Activated CD8-positive, alpha-beta memory T cell treated with anti-CD3 and anti-CD28 coated beads for 36 hours (primary cell): ENCODE measurements around the gene ESPNL. TPM values are rescaled to one million over a fixed set of nuclear protein-coding genes. Genes with fewer than 3 reads are reported as not detected.

Experiments used
- CTCF ChIA-PET: fragments of 350-600 bp; sonication (Branson Sonifier 250); formaldehyde crosslinking; loops from one replicate; lab custom pipeline; 2021; ENCODE audit warnings: antibody characterized with exemption; lab: Charles Lee
- POLR2A ChIA-PET: fragments of 350-600 bp; sonication (Branson Sonifier 250); formaldehyde crosslinking; loops from one replicate; lab custom pipeline; 2021; ENCODE audit warnings: antibody characterized with exemption; lab: Charles Lee
- total RNA-seq, 2 experiments: library from RNA; stranded (reverse); gene quantifications; one replicate each; pipeline ENCODE4 v1.2.3, GENCODE V29; 2021

ESPNL gene
- total RNA-seq, 2 experiments from 2014 or later, result 0.04 TPM

GRCh38 chr2:238135601-238136150 lies 35.5 kb downstream of the ESPNL start:
- CTCF ChIA-PET, result no interaction called here
- POLR2A ChIA-PET, result no interaction called here

- POLR2A ChIA-PET, result no interaction called here
Observed at GRCh38 chr2:238136820-238137537, 36.8 kb downstream of the ESPNL start.

GRCh38 chr2:238137885-238138284 lies 37.7 kb downstream of the ESPNL start:
- CTCF ChIA-PET, result interaction anchor here (0.8 kb wide), 1 partner anchor 168 kb away, joined by 3 read pairs; no protein-coding TSS in a partner anchor
- POLR2A ChIA-PET, result no interaction called here

More at GRCh38 chr2:238136820-238137537, 36.8 kb downstream of the ESPNL start:
- CTCF ChIA-PET, result interaction anchor here (0.6 kb wide), 1 partner anchor 143 kb away, joined by 3 read pairs; no protein-coding TSS in a partner anchor

GRCh38 chr2:238138331-238139195 lies 38.4 kb downstream of the ESPNL start, which contains the start of gene KLHL30:
TSS of gene KLHL30 (plus strand) at chr2:238138668. CDS start at chr2:238140755, 2,087 bp downstream.
- ChIA-PET POLR2A (no interaction called here), CTCF (interaction anchor here (0.7 to 0.8 kb wide), 3 partner anchors 27 to 169 kb away, joined by 3 to 4 read pairs (median 3); no protein-coding TSS in a partner anchor)

GRCh38 chr2:238139196-238140039 lies 39.3 kb downstream of the ESPNL start:
- POLR2A ChIA-PET, result no interaction called here
- CTCF ChIA-PET, result interaction anchor here (0.7 to 1.4 kb wide), 3 partner anchors 28 to 160 kb away, joined by 3 to 4 read pairs (median 3); no protein-coding TSS in a partner anchor

- ChIA-PET POLR2A (no interaction called here), CTCF (interaction anchor here (1.4 kb wide), 1 partner anchor 161 kb away, joined by 3 read pairs; no protein-coding TSS in a partner anchor)
Observed at GRCh38 chr2:238140040-238140439, 39.9 kb downstream of the ESPNL start.

GRCh38 chr2:238140721-238141540 lies 40.8 kb downstream of the ESPNL start:
- ChIA-PET POLR2A (no interaction called here), CTCF (interaction anchor here (1.4 kb wide), 1 partner anchor 162 kb away, joined by 3 read pairs; no protein-coding TSS in a partner anchor)

- POLR2A ChIA-PET, result no interaction called here
Observed at GRCh38 chr2:238141541-238142318, 41.6 kb downstream of the ESPNL start.

GRCh38 chr2:238142382-238143205 lies 42.5 kb downstream of the ESPNL start:
- CTCF ChIA-PET, result no interaction called here
- POLR2A ChIA-PET, result no interaction called here

More at GRCh38 chr2:238141541-238142318, 41.6 kb downstream of the ESPNL start:
- CTCF ChIA-PET, result no interaction called here

GRCh38 chr2:238143239-238143951 lies 43.3 kb downstream of the ESPNL start:
- CTCF ChIA-PET, result interaction anchor here (0.5 kb wide), 1 partner anchor 333 kb away, joined by 3 read pairs; no protein-coding TSS in a partner anchor
- POLR2A ChIA-PET, result no interaction called here

- POLR2A ChIA-PET, result no interaction called here
- CTCF ChIA-PET, result no interaction called here
Observed at GRCh38 chr2:238144262-238144661, 44.1 kb downstream of the ESPNL start.

- CTCF ChIA-PET, result no interaction called here
- POLR2A ChIA-PET, result no interaction called here
Observed at GRCh38 chr2:238145046-238145445, 44.9 kb downstream of the ESPNL start.

- ChIA-PET CTCF (no interaction called here), POLR2A (no interaction called here)
Observed at GRCh38 chr2:238145851-238146250, 45.7 kb downstream of the ESPNL start.

- POLR2A ChIA-PET, result no interaction called here
- CTCF ChIA-PET, result interaction anchor here (0.7 kb wide), 1 partner anchor 556 kb away, joined by 4 read pairs; no protein-coding TSS in a partner anchor
Observed at GRCh38 chr2:238146884-238147544, 46.9 kb downstream of the ESPNL start.

- CTCF ChIA-PET, result no interaction called here
- POLR2A ChIA-PET, result no interaction called here
Observed at GRCh38 chr2:238148981-238149380, 48.8 kb downstream of the ESPNL start.
